SIG-M5 treated with dmso at 0.1 percent for 504 hours (cell line): Measurements from ENCODE around the gene UBTF.

Source experiments
- DNase-seq: peaks from one replicate; lab custom pipeline; 2025; ENCODE audit not compliant: unreplicated experiment; lab: John Stamatoyannopoulos, UW

Gene UBTF

DNA sequence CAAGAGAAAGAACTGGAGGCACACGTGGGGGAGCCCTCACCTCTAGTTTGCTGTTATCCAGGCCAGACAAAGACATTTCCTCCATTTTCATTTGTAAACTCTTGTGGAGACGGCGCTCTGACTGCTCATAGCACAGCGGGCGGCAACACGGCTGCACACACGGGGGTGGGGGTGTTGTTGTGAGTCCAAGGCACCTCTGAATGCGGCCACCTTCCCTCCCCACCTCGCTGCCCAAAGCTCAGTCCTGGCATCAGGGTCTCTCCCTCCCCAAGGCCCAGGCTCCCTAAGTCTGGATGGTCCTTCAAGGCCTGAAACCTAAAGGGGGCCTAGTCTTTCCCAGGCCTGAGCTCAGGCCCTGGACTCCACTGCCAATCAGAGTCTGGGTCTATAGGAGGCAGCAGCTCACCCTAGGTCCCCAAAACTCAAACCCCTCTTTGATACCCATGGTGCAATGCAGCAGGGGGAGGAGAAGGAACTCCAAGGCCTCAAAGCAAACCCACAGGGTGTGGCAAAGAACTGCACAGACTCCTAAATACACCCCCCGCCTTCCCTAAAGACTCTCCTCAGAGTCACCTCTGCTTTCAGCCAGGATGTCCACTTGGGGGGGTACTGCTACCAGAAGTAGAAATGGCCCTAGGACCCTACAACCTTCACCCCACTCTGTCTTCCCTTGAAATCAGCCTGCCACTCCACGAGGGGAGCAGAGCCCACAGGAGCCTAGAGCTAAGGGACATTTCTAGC is 21.3 kb downstream of the UBTF start:
- peak; percentile 92 for DNase-seq

- no peak for DNase-seq
These were observed 22.4 kb downstream of the UBTF start for GRCh38 chr17:44197107-44197506.

GRCh38 chr17:44193326-44194084 is 26.0 kb downstream of the UBTF start:
- DNase-seq: no peak

GRCh38 chr17:44192750-44193149 is 26.7 kb downstream of the UBTF start:
- no peak for DNase-seq

DNA sequence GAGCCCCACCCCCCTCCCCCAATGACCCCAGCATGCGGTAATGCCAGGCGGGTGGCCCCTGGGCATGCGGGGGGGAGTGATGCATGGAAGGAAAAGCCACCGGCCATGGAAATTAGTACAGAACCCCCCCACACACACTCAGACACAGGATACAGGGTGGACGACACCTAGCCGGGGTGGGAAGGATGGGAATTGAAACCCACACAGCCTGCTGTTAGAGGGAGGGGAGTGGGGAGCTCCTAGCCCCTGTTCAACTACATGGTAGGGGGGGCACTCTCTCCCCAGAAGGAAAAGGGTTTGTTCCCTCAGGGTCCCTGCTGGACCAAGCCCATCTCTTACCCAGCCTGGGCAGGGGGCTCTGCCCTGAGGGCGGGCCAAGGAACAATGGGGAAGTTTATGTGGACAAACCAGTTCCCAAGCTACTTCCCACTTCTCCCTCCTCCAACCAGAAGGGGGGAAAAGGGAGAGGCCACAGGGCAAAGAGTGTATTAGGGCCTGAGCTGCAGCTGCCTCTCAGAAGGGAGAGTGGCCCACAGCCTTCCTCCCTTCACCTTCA is 27.5 kb downstream of the UBTF start:
- no peak for DNase-seq

- DNase-seq: no peak
These were observed 28.1 kb downstream of the UBTF start for GRCh38 chr17:44191369-44191768.

DNA sequence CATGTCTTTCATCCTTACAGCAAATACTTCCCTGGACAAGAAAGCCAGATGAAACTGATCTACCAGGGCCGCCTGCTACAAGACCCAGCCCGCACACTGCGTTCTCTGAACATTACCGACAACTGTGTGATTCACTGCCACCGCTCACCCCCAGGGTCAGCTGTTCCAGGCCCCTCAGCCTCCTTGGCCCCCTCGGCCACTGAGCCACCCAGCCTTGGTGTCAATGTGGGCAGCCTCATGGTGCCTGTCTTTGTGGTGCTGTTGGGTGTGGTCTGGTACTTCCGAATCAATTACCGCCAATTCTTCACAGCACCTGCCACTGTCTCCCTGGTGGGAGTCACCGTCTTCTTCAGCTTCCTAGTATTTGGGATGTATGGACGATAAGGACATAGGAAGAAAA is 29.0 kb downstream of the UBTF start:
- DNase-seq: no peak

DNA sequence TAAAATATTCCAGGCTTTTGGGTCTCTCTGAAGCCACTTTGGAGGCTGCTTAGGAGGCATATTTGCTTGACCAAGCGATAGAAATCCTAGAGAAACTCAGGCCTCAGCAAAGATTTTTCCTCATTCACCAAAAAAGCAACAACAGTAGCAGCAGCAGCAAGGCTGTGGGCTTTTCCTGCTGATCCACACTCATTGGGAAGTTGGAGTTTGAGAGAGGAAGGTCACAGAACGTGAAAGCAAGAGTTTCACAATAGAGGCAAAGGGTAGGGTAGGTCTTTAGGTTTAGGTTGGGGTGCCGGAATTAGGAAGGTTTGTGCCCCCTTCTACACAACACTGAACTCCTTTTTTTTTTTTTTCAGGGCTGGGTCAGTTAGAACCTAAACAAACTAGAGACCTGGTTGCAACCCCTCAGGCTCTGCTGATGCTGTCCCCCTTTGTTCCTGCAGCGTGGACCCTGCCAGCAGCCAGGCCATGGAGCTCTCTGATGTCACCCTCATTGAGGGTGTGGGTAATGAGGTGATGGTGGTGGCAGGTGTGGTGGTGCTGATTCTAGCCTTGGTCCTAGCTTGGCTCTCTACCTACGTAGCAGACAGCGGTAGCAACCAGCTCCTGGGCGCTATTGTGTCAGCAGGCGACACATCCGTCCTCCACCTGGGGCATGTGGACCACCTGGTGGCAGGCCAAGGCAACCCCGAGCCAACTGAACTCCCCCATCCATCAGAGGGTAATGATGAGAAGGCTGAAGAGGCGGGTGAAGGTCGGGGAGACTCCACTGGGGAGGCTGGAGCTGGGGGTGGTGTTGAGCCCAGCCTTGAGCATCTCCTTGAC is 30.7 kb downstream of the UBTF start:
- no peak for DNase-seq

DNA sequence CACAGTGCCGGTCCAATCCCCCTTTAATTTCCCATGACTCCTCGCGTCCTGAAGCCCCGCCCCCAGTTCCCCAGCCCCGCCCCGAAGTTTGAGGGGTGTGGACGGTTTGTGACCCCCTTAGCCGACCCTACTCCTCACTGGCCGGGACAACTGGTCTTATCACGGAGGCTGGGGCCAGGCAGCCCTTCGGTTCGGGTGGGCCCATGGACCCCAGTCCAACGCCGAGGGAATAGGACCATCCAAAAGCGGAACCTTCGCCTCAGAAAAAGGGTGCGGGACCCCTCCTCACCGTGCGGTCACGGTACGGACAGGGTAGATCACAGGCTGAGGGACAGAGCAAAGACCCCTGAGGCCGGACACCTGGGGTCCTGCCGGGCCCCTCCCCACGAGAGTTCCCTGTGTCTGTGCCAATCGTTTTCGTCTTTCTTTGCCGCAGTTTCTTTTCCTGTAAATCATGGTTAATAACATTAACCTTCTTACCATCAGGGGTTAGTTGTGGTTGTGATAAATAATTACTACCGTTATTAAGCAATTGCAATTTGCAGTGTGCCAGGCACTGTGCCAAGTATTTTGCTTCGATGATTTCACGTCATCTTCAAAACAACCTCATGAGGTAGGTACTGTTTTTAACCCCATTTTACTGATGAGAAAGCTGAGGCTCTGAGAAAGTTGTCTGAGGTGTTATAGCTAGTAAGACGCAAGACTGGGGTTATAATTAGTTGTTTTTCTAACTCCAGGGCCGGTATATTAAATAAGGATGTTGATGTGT is 32.2 kb downstream of the UBTF start:
- DNase-seq: no peak

DNA sequence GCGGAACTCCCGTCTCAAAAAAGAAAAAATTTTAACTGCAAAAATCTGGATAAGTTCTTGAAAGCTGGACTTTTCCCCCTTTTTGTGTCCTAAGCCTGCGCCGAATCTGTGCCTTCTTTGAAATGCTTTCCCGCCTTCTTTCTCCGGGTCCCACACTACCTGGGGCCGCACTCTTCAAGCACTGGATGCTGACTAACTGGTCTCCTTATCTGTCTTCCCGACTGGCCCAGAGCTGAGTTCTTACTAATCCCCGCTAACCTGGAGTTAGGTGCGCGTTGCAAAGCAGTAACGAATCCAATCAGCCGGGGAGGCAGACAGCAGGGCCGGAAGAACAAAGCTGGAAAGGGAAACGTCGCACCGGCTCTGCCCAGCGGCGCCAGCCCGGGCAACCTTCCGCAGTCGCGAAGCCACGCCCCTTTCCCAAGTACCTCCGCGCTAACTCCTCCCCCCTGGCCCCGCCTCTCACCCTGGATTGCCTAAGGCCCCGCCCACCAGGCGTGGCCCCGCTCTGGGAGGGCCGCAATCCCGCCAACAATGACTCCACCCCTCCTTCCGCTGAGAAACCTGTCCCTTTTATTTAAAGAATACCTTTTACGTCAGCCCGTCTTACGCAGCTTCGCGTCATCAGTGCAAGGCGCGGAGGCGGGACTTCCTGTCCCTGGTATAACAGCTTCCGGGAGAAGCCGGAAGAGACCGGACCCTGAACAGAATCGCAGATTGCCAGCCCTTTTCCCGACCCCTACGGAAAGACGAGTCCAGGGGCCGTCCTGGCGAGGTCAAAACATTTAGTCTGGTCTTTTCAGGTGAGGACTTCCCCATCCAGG is 33.0 kb downstream of the UBTF start, which contains the start of gene TMUB2:
Gene TMUB2, plus strand, starts transcription at position 666 of the 824 bp plus-strand sequence. CDS start 737 bp downstream, outside the sequence.
- DNase-seq: peak; percentile 100

DNA sequence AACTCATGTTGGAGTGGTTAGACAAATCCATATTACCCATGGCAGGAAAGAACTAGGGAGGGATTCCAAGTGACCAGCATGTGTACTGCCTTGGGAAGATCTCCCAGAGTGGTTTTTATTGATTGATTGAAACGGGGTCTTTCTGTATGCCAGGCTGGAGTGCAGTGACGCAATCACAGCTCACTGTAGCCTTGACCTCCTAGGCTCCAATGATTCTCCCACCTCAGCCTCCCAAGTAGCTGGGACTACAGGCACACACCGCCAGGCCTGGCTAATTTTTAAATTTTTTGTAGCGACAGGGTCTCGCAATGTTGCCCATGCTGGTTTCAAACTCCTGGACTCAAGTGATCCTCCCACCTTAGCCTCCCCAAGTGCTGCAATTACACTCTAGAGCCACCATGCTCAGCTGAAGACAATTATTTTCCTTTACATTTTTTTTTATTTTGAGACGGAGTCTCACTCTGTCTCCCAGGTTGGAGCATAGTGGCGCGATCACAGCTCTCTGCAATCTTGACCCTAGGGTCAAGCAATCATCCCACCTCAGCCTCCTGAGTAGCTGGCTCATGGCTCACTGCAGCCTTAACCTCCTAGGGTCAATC is 35.2 kb downstream of the UBTF start:
- no peak for DNase-seq

- no peak for DNase-seq
These were observed 36.5 kb downstream of the UBTF start for GRCh38 chr17:44183024-44183423.

DNA sequence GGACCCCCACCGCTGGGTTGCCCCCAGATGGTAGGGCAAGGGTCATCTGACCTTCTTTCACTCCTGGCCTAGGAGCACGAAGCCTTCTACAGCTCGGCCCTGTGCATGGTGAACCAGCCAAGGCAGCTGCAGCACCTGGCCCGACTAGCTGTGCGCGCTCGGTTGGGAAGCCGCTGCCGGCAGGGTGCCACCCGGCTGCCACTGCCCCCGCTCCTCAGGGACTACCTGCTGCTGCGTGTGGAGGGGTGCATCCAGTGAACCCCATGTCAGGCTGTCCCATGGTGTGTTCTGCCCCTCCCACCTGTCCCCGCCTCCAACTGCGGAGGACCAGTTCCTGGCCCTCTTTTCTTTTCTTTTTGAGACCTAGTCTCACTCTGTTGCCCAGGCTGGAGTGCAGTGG is 41.3 kb downstream of the UBTF start:
- no peak for DNase-seq

- no peak for DNase-seq
These were observed 41.8 kb downstream of the UBTF start for GRCh38 chr17:44177640-44178039.

DNA sequence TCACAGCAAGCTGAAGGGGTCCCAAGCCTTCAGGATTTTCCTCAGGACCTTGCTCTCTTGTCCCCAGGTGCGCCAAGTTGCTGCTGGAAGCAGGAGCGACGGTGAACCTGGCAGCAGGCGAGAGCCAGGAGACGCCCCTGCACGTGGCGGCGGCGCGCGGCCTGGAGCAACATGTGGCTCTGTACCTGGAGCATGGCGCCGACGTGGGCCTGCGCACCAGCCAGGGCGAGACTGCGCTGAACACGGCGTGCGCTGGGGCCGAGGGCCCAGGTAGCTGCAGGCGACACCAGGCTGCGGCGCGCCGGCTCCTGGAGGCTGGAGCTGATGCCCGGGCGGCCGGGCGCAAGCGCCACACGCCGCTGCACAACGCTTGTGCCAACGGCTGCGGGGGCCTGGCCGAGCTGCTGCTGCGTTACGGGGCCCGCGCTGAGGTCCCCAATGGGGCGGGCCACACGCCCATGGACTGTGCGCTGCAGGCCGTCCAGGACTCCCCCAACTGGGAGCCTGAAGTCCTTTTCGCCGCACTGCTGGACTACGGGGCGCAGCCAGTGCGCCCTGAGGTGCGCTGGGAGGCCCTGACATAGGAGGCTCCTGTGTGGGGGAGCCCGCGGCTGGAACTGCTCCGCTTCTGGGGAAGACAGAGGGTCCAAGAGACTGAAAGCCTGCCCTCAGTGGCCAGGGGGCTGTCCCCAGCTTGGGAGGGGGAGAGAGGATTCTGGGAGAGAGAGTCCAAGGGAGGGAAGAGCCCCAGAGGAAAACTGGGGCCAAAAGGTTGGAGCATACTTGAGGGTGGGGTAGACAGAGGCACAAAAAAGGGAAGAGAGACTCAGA is 42.6 kb downstream of the UBTF start:
- no peak for DNase-seq

- no peak for DNase-seq
These were observed 43.2 kb downstream of the UBTF start for GRCh38 chr17:44176257-44176656.

DNA sequence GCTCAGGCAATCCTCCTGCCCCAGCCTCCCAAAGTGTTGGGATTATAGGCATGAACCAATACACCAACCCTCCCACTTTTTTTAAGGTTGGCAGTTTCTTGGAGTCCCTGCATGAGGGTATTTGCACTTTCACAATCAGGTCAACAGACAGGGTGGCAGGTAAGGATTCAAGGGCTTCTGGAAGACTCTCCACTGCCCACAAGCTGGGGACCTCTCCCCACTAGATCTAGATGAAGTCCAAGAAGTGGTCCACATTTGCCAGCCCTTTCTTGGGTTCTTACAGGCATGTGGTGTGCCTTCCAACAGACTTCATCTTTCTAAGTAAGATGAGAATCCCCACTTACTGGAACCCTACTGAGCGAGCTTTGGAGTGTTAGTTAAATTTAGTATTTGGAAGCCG is 45.0 kb downstream of the UBTF start:
- no peak for DNase-seq

- no peak for DNase-seq
These were observed 47.5 kb downstream of the UBTF start for GRCh38 chr17:44171931-44172455.
